OCI-LY7 (cell line): Measurements from ENCODE around the gene ZMIZ2.

Experiments used
- EZH2phosphoT487 ChIP-seq: fragments of 200-600 bp; sonication (generic); IDR thresholded peaks from 2 replicates; pipeline ENCODE4 v1.6.1; 2018; ENCODE audit warnings: low read depth, borderline replicate concordance, mild to moderate bottlenecking, mixed run types, antibody characterized with exemption, low read length, moderate library complexity, mixed read lengths
- TF ChIP-seq, protein P1 (sequence below): fragments of 200-600 bp; sonication (generic); conservative IDR thresholded peaks from 2 replicates; pipeline ENCODE4 v1.5.1; 2014; ENCODE audit warnings: mild to moderate bottlenecking, antibody characterized with exemption, low read length, moderate library complexity, mixed read lengths

- TF ChIP-seq, protein P1, sequence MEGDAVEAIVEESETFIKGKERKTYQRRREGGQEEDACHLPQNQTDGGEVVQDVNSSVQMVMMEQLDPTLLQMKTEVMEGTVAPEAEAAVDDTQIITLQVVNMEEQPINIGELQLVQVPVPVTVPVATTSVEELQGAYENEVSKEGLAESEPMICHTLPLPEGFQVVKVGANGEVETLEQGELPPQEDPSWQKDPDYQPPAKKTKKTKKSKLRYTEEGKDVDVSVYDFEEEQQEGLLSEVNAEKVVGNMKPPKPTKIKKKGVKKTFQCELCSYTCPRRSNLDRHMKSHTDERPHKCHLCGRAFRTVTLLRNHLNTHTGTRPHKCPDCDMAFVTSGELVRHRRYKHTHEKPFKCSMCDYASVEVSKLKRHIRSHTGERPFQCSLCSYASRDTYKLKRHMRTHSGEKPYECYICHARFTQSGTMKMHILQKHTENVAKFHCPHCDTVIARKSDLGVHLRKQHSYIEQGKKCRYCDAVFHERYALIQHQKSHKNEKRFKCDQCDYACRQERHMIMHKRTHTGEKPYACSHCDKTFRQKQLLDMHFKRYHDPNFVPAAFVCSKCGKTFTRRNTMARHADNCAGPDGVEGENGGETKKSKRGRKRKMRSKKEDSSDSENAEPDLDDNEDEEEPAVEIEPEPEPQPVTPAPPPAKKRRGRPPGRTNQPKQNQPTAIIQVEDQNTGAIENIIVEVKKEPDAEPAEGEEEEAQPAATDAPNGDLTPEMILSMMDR: no peak
- no peak for TF ChIP-seq EZH2phosphoT487
Measured at GRCh38 chr7:44767912-44768627, 19.4 kb downstream of the ZMIZ2 start.
